ENCODE results near the gene ASXL1. TPM values are rescaled to one million over a fixed set of nuclear protein-coding genes. Genes with fewer than 3 reads are reported as not detected.

The ASXL1 gene
- total RNA-seq, 6 donors from 2014 or later = 60.6 to 389 (median 88.5) TPM

DNA sequence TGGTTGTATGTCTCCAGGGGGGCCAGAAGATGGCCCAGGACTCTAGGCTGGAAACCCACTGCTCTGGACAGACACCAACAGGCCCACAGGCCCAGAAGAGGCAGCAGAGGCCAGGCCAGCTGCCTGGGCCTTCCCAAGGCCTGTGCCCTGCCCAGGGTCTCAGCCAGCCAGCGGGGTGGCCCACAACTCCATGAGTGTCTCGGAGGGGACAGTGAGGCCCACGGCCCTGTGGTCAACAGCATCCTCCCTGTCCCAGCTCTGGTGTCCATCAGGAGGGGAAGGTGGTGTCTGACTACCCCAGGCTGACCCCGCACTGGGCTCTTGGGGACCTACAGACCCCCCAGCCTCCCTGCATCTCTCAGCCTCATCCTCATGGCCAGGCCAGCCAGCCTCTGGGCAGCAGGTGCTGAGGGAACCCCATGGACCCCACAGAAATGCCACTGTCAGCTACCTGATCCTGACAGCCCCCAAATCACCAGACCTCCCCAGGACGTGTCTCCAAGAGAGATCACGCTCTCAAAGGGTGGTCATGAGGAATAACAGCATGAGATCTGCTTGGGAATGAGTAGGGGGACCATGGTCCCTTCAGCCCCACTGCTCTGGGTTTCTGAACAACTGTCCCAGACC, 114.6 kb downstream of the ASXL1 start:
- no peaks in the 10 kb centered on the region for H3K9me3 ChIP-seq
- no peaks in the 10 kb centered on the region for H3K27me3 ChIP-seq
- ATAC-seq (ENCODE audit: low FRiP score in 2 of 2) (no peak), DNase-seq (peak in 1 of 2 donors; percentile 56)
- peaks cover 0 to 13% (median 7%) of the 10 kb centered on the region in 4 donors for H3K36me3 ChIP-seq
- H3K27ac ChIP-seq = peak overlapping the region; percentile 82 to 91 (median 86)
- H3K4me3 ChIP-seq = no peak overlapping the region
- peaks cover 75 to 92% (median 89%) of the 10 kb centered on the region in 4 donors for H3K4me1 ChIP-seq
- 91% methylated on average over 5 of the region's 6 CpGs; no CpG with 5 or more reads in 1 of the 2 donors for WGBS, 2 donors
- no peak for TF ChIP-seq EP300 (IDR thresholded peaks at IDR 0.05)
- TF ChIP-seq POLR2A (IDR thresholded peaks at IDR 0.05) = no peak
- TF ChIP-seq, protein P1, sequence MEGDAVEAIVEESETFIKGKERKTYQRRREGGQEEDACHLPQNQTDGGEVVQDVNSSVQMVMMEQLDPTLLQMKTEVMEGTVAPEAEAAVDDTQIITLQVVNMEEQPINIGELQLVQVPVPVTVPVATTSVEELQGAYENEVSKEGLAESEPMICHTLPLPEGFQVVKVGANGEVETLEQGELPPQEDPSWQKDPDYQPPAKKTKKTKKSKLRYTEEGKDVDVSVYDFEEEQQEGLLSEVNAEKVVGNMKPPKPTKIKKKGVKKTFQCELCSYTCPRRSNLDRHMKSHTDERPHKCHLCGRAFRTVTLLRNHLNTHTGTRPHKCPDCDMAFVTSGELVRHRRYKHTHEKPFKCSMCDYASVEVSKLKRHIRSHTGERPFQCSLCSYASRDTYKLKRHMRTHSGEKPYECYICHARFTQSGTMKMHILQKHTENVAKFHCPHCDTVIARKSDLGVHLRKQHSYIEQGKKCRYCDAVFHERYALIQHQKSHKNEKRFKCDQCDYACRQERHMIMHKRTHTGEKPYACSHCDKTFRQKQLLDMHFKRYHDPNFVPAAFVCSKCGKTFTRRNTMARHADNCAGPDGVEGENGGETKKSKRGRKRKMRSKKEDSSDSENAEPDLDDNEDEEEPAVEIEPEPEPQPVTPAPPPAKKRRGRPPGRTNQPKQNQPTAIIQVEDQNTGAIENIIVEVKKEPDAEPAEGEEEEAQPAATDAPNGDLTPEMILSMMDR (IDR thresholded peaks at IDR 0.05) = no peak
- no peak for TF ChIP-seq POLR2AphosphoS5 (IDR thresholded peaks at IDR 0.05)

- WGBS, 2 donors = 54 to 55% methylated on average over 12 to 29 of the region's 29 CpGs
- ATAC-seq (ENCODE audit: low FRiP score in 2 of 2) (no peak), DNase-seq (peak in 1 of 2 donors; percentile 76)
- H3K9me3 ChIP-seq = no peaks in the 10 kb centered on the region
- H3K4me3 ChIP-seq = peak overlapping the region in 2 of 4 donors; percentile 4 to 37
- H3K27ac ChIP-seq = peak overlapping the region; percentile 82 to 91 (median 86)
- TF ChIP-seq POLR2A (IDR thresholded peaks at IDR 0.05) (no peak), EP300 (IDR thresholded peaks at IDR 0.05) (no peak), POLR2AphosphoS5 (IDR thresholded peaks at IDR 0.05) (no peak)
- TF ChIP-seq, protein P1 (IDR thresholded peaks at IDR 0.05) = no peak
- H3K4me1 ChIP-seq = peaks cover 72 to 89% (median 87%) of the 10 kb centered on the region in 4 donors
- peaks cover 0 to 13% (median 7%) of the 10 kb centered on the region in 4 donors for H3K36me3 ChIP-seq
- H3K27me3 ChIP-seq = no peaks in the 10 kb centered on the region
Observed at GRCh38 chr20:32473231-32474008, 115.3 kb downstream of the ASXL1 start.

DNA sequence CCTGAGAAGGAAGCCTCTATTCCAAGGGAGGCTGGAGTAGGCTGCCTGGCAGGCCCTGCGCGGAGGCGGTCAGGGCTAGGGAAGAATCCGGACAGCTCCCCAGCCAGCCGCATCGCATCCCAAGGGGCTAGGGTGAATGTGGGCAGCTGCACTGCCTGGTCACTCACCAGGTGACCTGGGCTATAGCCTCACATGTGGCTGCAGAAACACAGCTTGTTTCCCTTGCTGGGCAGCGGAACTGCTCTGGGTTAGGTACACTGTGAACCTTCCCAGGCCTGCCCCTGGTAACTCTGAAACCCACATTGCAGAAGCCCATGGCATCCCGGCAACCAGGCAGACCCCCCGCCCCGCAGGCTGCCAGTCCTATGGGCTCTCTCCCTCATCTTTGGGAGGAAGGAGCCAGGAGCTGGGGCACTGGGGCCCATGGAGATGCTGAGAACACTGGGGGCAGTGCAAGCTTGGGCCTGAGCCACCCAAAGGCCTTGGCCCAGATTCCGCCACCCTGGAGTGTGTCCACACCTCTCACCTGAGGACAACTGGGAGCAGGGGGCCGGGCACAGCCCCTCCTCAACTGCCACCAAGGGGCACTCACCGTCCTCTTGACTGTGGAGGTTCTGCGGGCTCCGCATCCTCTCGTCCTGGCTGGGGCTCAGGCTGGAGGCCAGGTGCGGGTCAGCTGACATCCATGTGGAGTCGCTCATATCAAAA, 116.0 kb downstream of the ASXL1 start:
- no peak for TF ChIP-seq POLR2AphosphoS5 (IDR thresholded peaks at IDR 0.05)
- TF ChIP-seq, protein P1 (IDR thresholded peaks at IDR 0.05) = no peak
- TF ChIP-seq POLR2A (IDR thresholded peaks at IDR 0.05) = no peak
- no peak for TF ChIP-seq EP300 (IDR thresholded peaks at IDR 0.05)
- peak; percentile 64 to 79 for DNase-seq
- ATAC-seq (ENCODE audit: low FRiP score in 2 of 2) = peak in 1 of 2 donors; percentile 21
- peaks cover 71 to 89% (median 83%) of the 10 kb centered on the region in 4 donors for H3K4me1 ChIP-seq
- H3K4me3 ChIP-seq = peak overlapping the region in 3 of 4 donors; percentile 4 to 39 (median 37)
- H3K27ac ChIP-seq = peak overlapping the region; percentile 82 to 91 (median 86)
- H3K27me3 ChIP-seq = no peaks in the 10 kb centered on the region
- WGBS, 2 donors = 68% methylated on average over 4 to 16 of the region's 18 CpGs
- peaks cover 0 to 13% (median 7%) of the 10 kb centered on the region in 4 donors for H3K36me3 ChIP-seq
- no peaks in the 10 kb centered on the region for H3K9me3 ChIP-seq

DNA sequence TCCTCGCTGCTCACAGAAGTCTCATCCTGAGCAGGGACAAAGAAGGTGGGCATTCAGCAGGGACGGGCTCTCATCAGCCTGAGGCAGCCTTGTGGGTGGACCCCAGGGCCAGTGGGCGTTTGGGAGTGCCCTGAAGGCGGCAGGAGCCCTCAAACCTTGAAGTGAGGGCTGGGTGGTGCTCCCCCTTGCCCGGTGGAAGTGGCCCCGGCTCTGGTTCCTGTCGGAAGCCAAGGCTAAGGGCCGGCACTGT, 116.5 kb downstream of the ASXL1 start:
- WGBS, 2 donors = 7 to 8% methylated on average over 6 to 8 of the region's 8 CpGs
- Histone ChIP-seq H3K4me3 (peak overlapping the region in 3 of 4 donors; percentile 26 to 39 (median 37)), H3K27ac (peak overlapping the region; percentile 82 to 91 (median 86)), H3K36me3 (peaks cover 0 to 13% (median 7%) of the 10 kb centered on the region in 4 donors), H3K27me3 (no peaks in the 10 kb centered on the region), H3K4me1 (peaks cover 66 to 89% (median 80%) of the 10 kb centered on the region in 4 donors), H3K9me3 (no peaks in the 10 kb centered on the region)
- no peak for DNase-seq
- TF ChIP-seq, protein P1 (IDR thresholded peaks at IDR 0.05) = no peak
- peak in 1 of 2 donors; percentile 37 for TF ChIP-seq POLR2AphosphoS5 (IDR thresholded peaks at IDR 0.05)
- TF ChIP-seq EP300 (IDR thresholded peaks at IDR 0.05) = no peak
- TF ChIP-seq POLR2A (IDR thresholded peaks at IDR 0.05) = no peak
- no peak for ATAC-seq (ENCODE audit: low FRiP score in 2 of 2)
